CD14-positive monocyte (primary cell): Measurements from ENCODE around the gene MOGAT2. TPM values are rescaled to one million over a fixed set of nuclear protein-coding genes. Genes with fewer than 3 reads are reported as not detected.

Experiments
- DNase-seq, 3 donors: peaks; one replicate each; pipeline ENCODE4 v3.0.0-alpha.2; 2011 to 2022
- H2AFZ ChIP-seq: 2 replicates; pipeline ENCODE4 v1.6.0; 2012; ENCODE audit warnings: mild to moderate bottlenecking, low read depth, low read length, inconsistent platforms; ENCODE audit not compliant: insufficient read depth, poor library complexity, severe bottlenecking
- H3K27ac ChIP-seq, 2 donors: 1 replicate in 1 of 2; 2 replicates in 1 of 2; pipeline ENCODE4 v1.5.1; 2012 to 2013; ENCODE audit warnings: low read length in 2 of 2, control low read depth in 1 of 2, inconsistent platforms in 1 of 2, low read depth in 1 of 2, mild to moderate bottlenecking in 1 of 2
- H3K27me3 ChIP-seq, 2 donors: one replicate each; pipeline versions ENCODE4 v1.6.0 to v1.6.1; 2011 to 2013; ENCODE audit warnings: low read length in 2 of 2; ENCODE audit not compliant: control insufficient read depth in 2 of 2, insufficient read depth in 2 of 2
- H3K36me3 ChIP-seq, 2 donors: replicated peaks in 1 of 2; 1 replicate in 1 of 2; 2 replicates in 1 of 2; pipeline versions ENCODE4 v1.5.1 to v1.6.1; 2012 to 2013; ENCODE audit warnings: low read length in 2 of 2, control low read depth in 1 of 2, inconsistent platforms in 1 of 2, mild to moderate bottlenecking in 1 of 2; ENCODE audit not compliant: insufficient read depth in 2 of 2, control insufficient read depth in 1 of 2
- H3K4me1 ChIP-seq, 2 donors: 1 replicate in 1 of 2; 2 replicates in 1 of 2; pipeline versions ENCODE4 v1.5.1 to v1.6.1; 2012 to 2013; ENCODE audit warnings: low read length in 2 of 2, control low read depth in 1 of 2, inconsistent platforms in 1 of 2, mild to moderate bottlenecking in 1 of 2, moderate library complexity in 1 of 2; ENCODE audit not compliant: insufficient read depth in 2 of 2, control insufficient read depth in 1 of 2
- H3K4me2 ChIP-seq: replicated peaks from 2 replicates; pipeline ENCODE3; 2012; ENCODE audit warnings: low read length, moderate library complexity, mild to moderate bottlenecking; ENCODE audit not compliant: poor library complexity, severe bottlenecking; ENCODE audit errors: extremely low read depth
- H3K4me3 ChIP-seq, 3 experiments: fragments of 200-600 bp in 1 of 3; sonication (generic) in 1 of 3; replicated peaks in 1 of 3; 1 replicate in 2 of 3; 2 replicates in 1 of 3; pipeline ENCODE4 v1.5.1; 2011 to 2013; ENCODE audit warnings: low read length in 3 of 3, mild to moderate bottlenecking in 3 of 3, control low read depth in 2 of 3, low read depth in 2 of 3, inconsistent platforms in 1 of 3, moderate library complexity in 1 of 3
- H3K79me2 ChIP-seq: 2 replicates; pipeline ENCODE4 v1.6.0; 2012; ENCODE audit warnings: mild to moderate bottlenecking, control low read depth, inconsistent platforms, low read length, moderate library complexity; ENCODE audit not compliant: insufficient read depth
- H3K9ac ChIP-seq: 2 replicates; pipeline ENCODE4 v1.6.0; 2017; ENCODE audit warnings: low read length, mild to moderate bottlenecking; ENCODE audit not compliant: insufficient read depth, poor library complexity, severe bottlenecking
- H3K9me3 ChIP-seq, 2 donors: replicated peaks in 1 of 2; 1 replicate in 1 of 2; 2 replicates in 1 of 2; pipeline versions ENCODE4 v1.5.1 to v1.6.1; 2012 to 2013; ENCODE audit warnings: low read length in 2 of 2, control low read depth in 1 of 2; ENCODE audit not compliant: control insufficient read depth in 1 of 2, insufficient read depth in 1 of 2
- H4K20me1 ChIP-seq: 2 replicates; pipeline ENCODE4 v1.6.0; 2012; ENCODE audit warnings: mild to moderate bottlenecking, low read length, control low read depth, moderate library complexity; ENCODE audit not compliant: insufficient read depth
- H3K27ac Mint-ChIP-seq, 7 donors: one replicate each; pipeline ENCODE4 v1.8.0; 2020; ENCODE audit warnings: mild to moderate bottlenecking in 7 of 7, mixed read lengths in 7 of 7, moderate library complexity in 6 of 7, inconsistent platforms in 2 of 7
- H3K27me3 Mint-ChIP-seq, 3 donors: one replicate each; pipeline ENCODE4 v1.8.0; 2021 to 2022; ENCODE audit warnings: low read depth in 3 of 3, mild to moderate bottlenecking in 3 of 3, mixed read lengths in 3 of 3, moderate library complexity in 3 of 3, inconsistent platforms in 1 of 3
- H3K36me3 Mint-ChIP-seq, 2 donors: one replicate each; pipeline ENCODE4 v1.8.0; 2020; ENCODE audit warnings: mixed read lengths in 2 of 2, inconsistent platforms in 1 of 2, mild to moderate bottlenecking in 1 of 2
- H3K4me1 Mint-ChIP-seq: one replicate; pipeline ENCODE4 v1.8.0; 2020; ENCODE audit warnings: mild to moderate bottlenecking, mixed read lengths
- H3K4me3 Mint-ChIP-seq, 2 donors: one replicate each; pipeline ENCODE4 v1.8.0; 2020; ENCODE audit warnings: mild to moderate bottlenecking in 2 of 2, mixed read lengths in 2 of 2, moderate library complexity in 1 of 2
- H3K9me3 Mint-ChIP-seq, 7 donors: one replicate each; pipeline ENCODE4 v1.8.0; 2020 to 2022; ENCODE audit warnings: mixed read lengths in 7 of 7, mild to moderate bottlenecking in 6 of 7, moderate library complexity in 6 of 7, inconsistent platforms in 2 of 7
- WGBS: methylation state at CpG from one replicate; pipeline ENCODE4 v1.1.5; 2013; ENCODE audit warnings: missing lambda C conversion rate; ENCODE audit not compliant: insufficient coverage; 5-methylcytosine and 5-hydroxymethylcytosine counted together
- intact Hi-C, 2 donors: fragments of 100-400 bp; cut with micrococcal nuclease; formaldehyde crosslinking; loops; one replicate each; pipeline versions ENCODE4 v1.15.0 to v1.15.1; 2023
- polyA plus RNA-seq, 3 donors: library from polyadenylated mRNA; depleted of rRNA in 1 of 3; unstranded in 2 of 3; stranded (reverse) in 1 of 3; fragments of 300-500 nt in 2 of 3; fragments of >200 nt in 1 of 3; fragmentation: Illumina TruSeq in 2 of 3; gene quantifications; 1 replicate in 2 of 3; 2 replicates in 1 of 3; pipeline ENCODE4 v1.2.3, GENCODE V29; 2012 to 2021
- TF ChIP-seq, protein P1 (sequence below): fragments of 200-600 bp; IDR thresholded peaks from one replicate; pipeline ENCODE4 v1.8.0; 2022; ENCODE audit warnings: antibody characterized with exemption, mild to moderate bottlenecking

The MOGAT2 gene
- polyA plus RNA-seq, 3 donors: not detected

DNA sequence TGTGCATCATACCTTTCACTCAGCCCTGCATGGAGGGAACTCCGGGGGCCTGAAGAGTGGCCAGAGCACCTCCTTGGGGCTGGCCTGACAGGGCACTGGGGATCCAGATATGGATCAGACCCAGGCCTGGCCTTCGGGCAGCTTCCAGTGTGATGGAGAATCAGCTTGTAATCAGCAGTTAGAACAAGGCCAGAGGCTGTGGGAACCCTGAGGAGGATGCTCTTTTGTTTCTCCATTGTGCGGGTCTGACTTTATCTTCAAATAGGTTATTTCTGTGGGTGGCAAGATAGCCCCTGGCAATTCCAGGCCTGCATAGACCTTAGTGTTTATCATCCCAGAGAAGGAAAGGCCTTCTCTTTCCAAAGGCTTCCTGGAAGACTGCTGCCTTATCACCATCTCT is 63.2 kb downstream of the MOGAT2 start:
- DNase-seq: no peak
- Mint-ChIP-seq H3K4me1 (peaks cover 58% of the 10 kb centered on the region), H3K27ac (no peak overlapping the region), H3K36me3 (peaks cover 43 to 64% of the 10 kb centered on the region in 2 donors), H3K27me3 (peaks cover 0 to 3% (median 0%) of the 10 kb centered on the region in 3 donors), H3K9me3 (no peaks in the 10 kb centered on the region), H3K4me3 (no peak overlapping the region)
- H3K79me2 ChIP-seq: no peaks in the 10 kb centered on the region
- no peak overlapping the region for H3K4me2 ChIP-seq
- H3K36me3 ChIP-seq: peaks cover 13 to 23% of the 10 kb centered on the region in 2 donors
- no peaks in the 10 kb centered on the region for H3K9me3 ChIP-seq
- TF ChIP-seq, protein P1, sequence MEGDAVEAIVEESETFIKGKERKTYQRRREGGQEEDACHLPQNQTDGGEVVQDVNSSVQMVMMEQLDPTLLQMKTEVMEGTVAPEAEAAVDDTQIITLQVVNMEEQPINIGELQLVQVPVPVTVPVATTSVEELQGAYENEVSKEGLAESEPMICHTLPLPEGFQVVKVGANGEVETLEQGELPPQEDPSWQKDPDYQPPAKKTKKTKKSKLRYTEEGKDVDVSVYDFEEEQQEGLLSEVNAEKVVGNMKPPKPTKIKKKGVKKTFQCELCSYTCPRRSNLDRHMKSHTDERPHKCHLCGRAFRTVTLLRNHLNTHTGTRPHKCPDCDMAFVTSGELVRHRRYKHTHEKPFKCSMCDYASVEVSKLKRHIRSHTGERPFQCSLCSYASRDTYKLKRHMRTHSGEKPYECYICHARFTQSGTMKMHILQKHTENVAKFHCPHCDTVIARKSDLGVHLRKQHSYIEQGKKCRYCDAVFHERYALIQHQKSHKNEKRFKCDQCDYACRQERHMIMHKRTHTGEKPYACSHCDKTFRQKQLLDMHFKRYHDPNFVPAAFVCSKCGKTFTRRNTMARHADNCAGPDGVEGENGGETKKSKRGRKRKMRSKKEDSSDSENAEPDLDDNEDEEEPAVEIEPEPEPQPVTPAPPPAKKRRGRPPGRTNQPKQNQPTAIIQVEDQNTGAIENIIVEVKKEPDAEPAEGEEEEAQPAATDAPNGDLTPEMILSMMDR: no peak
- WGBS: 94% methylated on average over 2 of the region's 3 CpGs
- H3K4me3 ChIP-seq: no peak overlapping the region
- no peaks in the 10 kb centered on the region for H4K20me1 ChIP-seq
- intact Hi-C loops: loop anchor here in 1 of 2 donors (10.0 kb wide), 1 partner anchor 46 kb away; no protein-coding TSS in a partner anchor
- H3K27ac ChIP-seq: no peak overlapping the region
- H3K9ac ChIP-seq: no peak overlapping the region
- H3K27me3 ChIP-seq: no peaks in the 10 kb centered on the region
- H3K4me1 ChIP-seq: peaks cover 53 to 58% of the 10 kb centered on the region in 2 donors
- H2AFZ ChIP-seq: no peak overlapping the region

DNA sequence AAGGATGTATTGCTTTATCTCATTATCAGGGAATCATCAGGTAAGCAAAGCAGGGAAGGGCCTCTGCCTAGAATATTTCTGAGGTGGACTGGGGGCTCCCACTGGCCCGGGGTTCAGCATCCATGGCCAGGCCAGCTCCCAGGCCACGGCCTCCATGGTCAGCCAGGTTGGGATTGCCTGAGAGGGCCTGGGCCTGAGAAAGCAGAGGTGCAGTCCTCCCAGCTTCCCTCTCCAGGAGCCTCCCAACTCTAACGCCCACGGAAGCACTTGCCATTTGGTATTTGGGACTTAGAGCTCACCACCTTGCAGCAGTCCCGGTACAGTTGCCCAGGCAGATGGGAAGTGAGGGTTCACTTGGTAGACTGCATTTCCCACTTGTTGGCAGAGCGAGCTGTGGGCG is 63.7 kb downstream of the MOGAT2 start:
- Mint-ChIP-seq H3K4me1 (peaks cover 54% of the 10 kb centered on the region), H3K27me3 (peaks cover 0 to 3% (median 0%) of the 10 kb centered on the region in 3 donors), H3K4me3 (no peak overlapping the region), H3K27ac (no peak overlapping the region), H3K36me3 (peaks cover 43 to 64% of the 10 kb centered on the region in 2 donors), H3K9me3 (no peaks in the 10 kb centered on the region)
- H3K9ac ChIP-seq: no peak overlapping the region
- H3K27ac ChIP-seq: no peak overlapping the region
- H3K27me3 ChIP-seq: no peaks in the 10 kb centered on the region
- H3K36me3 ChIP-seq: peaks cover 18 to 28% of the 10 kb centered on the region in 2 donors
- whole genome bisulfite sequencing: 100% methylated on average over 3 of the region's 7 CpGs
- no peaks in the 10 kb centered on the region for H4K20me1 ChIP-seq
- H2AFZ ChIP-seq: no peak overlapping the region
- TF ChIP-seq, protein P1: no peak
- H3K9me3 ChIP-seq: no peaks in the 10 kb centered on the region
- H3K4me2 ChIP-seq: no peak overlapping the region
- no peak for DNase-seq
- no peaks in the 10 kb centered on the region for H3K79me2 ChIP-seq
- intact Hi-C loops: loop anchor here in 1 of 2 donors (10.0 kb wide), 1 partner anchor 46 kb away; no protein-coding TSS in a partner anchor
- H3K4me3 ChIP-seq: no peak overlapping the region
- H3K4me1 ChIP-seq: peaks cover 49 to 54% of the 10 kb centered on the region in 2 donors
